ENCODE measurements around the gene AGMAT.

AGMAT gene, protein sequence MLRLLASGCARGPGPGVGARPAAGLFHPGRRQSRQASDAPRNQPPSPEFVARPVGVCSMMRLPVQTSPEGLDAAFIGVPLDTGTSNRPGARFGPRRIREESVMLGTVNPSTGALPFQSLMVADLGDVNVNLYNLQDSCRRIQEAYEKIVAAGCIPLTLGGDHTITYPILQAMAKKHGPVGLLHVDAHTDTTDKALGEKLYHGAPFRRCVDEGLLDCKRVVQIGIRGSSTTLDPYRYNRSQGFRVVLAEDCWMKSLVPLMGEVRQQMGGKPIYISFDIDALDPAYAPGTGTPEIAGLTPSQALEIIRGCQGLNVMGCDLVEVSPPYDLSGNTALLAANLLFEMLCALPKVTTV

DNA sequence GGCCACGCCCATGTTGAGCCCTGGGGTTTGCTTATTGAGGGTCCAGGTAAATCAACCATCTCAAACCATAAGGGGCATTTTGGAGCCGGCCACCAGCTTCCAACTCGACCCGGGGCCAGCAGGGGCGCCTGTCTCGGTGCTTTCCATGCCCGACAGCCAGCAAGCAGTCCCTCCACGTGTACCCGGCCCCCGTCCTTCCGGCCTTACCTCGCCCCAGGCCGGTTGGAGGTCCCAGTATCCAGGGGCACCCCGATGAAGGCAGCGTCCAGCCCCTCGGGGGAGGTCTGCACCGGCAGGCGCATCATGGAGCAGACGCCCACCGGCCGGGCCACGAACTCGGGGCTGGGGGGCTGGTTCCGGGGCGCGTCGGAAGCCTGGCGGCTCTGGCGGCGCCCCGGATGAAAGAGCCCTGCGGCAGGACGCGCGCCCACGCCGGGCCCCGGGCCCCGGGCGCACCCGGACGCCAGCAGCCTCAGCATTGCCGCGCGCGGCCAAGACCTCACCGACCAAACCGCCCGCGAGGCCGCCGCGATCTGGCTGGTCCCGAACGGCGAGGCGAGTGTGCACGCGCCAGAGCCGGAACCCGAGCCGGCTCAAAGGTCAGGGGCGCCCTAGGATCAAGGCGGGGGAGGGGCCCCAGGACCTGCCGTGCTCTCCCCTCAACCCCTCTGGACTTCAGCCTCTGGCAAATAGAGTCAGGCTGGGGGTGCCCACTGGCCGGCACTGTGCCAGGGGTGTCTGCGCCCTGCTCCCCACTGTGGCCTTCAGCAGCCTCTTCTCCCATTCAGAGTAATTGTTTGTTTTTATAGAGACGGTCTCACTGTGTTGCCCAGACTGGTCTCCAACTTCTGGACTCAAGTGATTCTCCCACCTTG is at the start of gene AGMAT:
Gene AGMAT (minus strand): TSS at position 563 of the 875 bp plus-strand sequence. CDS start 84 bp downstream, at position 479.
- peak; percentile 31 for DNase-seq (ENCODE audit: low read depth)

DNA sequence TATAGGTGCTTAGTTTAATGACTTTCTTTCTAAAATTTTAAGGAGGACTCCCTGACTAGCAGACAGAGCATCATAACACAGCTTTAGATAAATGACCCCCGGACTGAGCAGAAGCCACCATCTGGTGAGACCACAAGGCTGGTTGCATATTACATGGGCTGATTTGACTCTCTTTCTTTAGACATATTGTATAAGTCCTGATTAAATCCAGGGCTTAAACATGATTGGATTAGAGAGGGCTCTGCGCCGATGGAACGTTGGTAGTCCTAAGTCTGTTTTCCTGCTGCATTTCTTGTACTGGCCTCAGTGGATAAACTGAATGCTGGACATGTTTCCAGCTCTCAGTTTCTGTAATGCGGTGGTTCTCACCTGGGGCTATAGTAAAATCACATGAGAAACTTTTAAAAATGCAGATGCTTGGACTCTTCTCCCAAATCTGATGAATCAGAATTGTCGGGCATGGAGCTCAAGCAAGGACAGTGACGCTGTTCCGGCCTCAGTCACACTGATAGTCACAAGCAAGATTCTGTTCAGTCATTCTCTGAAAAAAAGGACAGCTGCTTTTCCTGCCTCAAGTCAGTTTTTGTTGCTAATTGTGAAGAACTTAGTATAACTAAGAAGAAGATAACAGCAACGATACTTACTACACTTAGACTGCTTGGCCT is 49.0 kb upstream of the AGMAT start:
- DNase-seq (ENCODE audit: low read depth), result no peak

DNA sequence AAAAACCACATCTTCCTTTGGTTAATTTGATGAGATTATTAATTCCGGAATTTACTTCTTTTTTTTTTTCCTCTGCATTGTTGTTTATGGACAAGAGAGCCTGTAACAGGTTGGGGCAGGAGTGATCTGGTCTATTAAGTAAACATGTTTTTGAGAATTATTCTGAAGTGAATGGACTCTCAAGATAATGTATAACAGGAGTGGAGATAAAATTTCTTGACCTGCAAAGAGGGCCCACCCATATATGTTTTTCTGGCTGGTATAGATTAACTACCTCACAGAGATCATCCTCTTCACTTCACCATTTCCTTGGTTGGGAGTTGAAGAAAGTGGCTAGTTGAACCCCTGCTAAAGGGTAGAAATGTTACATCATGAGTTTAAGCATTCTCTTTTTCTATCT is 43.2 kb upstream of the AGMAT start:
- DNase-seq (ENCODE audit: low read depth), result no peak

DNA sequence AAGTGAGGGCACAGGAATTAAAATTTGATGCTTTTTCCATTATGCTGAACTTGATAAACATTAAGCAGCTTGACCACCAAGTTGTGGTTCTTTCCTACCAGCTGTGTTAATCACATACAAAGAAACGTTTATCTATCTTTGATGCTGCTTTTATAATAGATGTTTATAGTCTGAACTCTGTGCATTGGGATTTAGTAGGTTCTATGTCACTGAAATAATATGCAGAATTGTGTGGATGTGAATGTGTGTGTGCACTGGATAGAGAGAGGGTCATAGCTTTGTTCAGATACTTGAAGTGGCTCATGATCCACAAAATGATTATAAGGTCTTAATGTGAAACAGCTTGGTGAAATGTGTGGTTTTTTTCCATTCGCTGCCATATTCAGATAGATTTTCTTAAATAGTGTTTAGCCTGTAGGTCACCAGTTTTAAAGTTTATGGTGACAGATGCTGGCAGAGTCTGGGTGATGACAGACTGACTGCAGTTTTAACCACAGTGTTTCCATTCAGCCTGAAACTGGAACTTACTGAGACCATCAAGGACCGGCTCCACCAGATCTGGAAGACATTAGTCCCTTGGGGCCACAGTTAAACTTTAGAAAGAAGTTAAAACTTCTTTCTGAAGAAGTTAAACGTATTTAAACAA is 42.6 kb upstream of the AGMAT start:
- DNase-seq (ENCODE audit: low read depth), result no peak

DNA sequence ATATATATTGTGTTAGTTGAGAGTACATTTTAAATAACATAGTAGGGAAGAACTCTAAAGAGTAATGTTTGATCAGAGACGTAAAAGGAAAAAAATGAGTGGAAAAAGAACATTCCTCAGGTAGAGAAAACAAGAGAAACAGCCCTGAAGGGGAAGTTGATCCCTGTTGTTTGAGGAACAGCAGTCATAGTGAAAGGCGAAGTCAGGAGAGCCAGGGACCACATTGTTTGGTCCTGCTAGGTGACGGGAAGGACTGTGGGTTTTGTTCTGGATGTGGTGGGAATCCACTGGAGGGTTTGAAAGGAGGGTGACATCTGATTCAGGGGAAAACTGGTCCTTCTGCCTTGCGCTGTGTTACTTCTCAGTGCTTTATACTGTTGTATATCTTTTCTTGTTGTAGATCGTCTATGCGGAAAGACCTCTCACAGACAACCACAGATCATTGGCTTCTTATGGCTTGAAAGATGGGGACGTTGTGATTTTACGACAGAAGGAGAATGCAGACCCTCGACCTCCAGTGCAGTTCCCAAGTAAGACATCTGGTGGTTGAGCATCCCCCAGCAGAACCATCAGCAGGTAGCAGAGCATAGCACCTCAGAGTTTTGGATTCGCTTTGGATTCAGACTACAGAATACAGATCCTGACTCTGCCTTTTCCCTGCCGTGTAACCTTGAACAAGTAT is 41.6 kb upstream of the AGMAT start:
- DNase-seq (ENCODE audit: low read depth), result no peak

DNA sequence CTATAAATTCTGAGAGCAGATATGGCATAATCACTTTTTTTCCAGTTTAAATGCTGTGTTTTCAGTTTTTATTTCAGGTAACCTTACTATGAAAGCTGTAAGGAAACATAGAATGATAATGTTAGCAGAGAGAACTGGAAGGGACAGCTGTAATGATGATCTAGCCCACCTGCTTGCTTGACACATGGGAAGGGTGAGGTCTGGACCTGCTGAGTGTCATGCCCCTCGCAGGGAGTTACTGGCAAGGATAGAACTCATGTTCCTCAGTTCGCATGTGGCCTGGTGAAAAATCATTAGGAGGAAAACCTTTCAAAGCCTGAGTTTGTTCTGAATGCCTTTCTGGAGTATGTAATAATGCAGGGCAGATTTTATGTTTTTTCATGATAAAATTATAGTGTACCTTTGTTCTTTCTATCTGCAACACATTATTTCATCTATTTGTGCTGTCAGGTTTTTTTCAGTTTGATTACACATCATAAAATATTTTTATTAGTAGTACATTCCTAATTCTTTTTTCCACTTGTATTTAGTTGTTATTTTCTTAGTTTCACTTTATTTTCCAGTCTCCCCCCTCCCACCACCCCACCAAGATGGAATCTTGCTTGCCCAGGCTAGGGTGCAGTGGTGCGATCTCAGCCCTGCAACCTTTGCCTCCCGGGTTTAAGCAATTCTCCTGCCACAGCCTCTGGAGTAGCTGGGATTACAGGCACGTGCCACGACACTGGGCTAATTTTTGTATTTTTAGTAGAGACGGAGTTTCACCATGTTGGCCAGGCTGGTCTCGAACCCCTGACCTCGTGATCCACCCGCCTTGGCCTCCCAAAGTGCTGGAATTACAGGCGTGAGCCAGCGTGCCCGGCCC is 40.4 kb upstream of the AGMAT start:
- no peak for DNase-seq (ENCODE audit: low read depth)

DNA sequence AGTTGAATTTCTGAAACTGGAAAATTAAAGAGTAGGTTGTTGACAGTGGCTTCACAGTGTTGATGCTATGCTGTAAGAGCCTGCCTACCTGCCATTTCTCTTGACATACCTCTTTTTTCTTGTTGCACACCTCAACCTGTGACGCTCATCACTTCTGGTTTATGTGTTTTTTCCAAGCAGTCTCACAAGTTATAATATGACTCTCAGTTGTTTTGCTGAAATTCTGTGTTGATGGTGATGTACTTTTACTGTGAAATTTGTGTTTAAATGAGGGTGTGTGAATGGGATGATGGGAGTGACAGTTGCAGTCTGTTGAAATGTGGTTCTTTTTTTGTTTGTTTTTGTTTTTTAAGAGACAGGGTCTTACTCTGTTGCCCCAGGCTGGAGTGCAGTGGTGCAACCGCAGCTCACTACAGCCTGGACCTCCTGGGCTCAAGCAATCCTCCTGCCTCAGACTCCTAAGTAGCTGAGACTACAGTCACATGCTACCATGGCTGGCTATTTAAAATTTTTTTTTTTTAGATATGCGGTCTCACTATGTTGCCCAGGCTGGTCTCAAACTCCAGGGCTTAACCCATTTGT is 39.4 kb upstream of the AGMAT start:
- no peak for DNase-seq (ENCODE audit: low read depth)

DNA sequence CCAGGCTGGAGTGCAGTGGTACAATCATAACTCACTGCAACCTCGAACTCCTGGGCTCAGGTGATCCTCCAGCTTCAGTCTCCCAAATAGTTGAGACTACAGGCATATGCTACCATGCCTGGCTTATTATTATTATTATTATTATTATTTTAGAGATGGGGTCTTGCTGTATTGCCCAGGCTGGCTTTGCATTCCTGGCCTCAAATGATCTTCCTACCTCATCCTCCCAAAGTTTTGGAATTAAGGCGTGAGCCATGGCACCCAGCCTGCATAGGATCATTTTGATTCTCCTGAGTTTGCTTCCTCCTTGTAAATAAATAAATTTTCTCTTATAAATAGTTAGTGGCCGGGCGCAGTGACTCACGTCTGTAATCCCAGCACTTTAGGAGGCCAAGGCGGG is 38.6 kb upstream of the AGMAT start:
- no peak for DNase-seq (ENCODE audit: low read depth)

DNA sequence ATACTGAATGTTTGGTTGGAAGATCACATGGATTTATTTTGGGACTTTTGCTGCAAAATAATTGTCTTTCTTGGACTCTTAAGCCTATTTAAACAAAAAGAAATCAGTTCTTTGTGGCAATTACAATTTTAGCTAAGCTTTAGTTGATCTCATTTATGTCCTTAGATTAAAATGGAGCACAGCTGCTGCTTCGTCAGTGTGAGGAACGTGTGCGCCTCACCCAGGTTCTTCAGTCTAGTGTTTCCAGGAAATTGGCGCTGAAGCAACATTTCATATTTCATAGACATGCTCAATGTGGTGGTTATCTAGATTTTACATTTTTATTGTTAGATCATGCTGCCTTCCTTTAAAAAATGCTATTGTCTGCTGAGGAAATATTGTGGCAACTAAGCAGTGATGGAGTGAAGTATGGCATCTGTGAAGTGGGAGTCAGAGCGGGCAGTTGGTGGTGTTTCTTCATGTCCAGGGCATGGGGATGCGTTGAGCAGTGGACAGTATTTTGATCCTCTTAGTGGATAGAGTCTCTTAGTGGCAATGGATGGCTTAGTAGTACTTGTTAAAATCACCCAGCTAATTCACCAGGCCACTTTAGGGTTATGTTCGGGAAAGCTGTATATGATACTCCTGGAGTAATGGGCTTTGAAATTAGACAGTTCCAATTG is 38.0 kb upstream of the AGMAT start:
- no peak for DNase-seq (ENCODE audit: low read depth)

DNA sequence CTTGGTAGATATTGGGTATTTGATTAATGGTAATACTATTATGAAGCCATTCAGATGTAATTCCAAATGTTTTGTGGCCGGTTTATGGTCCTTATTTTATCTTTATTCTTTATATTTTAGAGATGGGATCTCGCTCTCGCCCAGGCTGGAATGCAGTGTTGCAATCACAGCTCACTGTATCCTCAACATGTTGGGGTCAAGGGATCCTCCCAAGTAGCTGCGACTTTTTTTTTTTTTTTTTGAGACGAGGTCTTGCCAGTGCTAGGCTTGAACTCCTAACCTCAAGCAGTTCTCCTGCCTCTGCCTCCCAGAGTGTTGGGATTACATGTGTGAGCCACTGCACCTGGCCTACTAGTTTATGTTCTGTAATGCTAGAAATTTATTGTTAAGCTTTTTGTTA is 37.1 kb upstream of the AGMAT start:
- DNase-seq (ENCODE audit: low read depth), result peak; percentile 51

DNA sequence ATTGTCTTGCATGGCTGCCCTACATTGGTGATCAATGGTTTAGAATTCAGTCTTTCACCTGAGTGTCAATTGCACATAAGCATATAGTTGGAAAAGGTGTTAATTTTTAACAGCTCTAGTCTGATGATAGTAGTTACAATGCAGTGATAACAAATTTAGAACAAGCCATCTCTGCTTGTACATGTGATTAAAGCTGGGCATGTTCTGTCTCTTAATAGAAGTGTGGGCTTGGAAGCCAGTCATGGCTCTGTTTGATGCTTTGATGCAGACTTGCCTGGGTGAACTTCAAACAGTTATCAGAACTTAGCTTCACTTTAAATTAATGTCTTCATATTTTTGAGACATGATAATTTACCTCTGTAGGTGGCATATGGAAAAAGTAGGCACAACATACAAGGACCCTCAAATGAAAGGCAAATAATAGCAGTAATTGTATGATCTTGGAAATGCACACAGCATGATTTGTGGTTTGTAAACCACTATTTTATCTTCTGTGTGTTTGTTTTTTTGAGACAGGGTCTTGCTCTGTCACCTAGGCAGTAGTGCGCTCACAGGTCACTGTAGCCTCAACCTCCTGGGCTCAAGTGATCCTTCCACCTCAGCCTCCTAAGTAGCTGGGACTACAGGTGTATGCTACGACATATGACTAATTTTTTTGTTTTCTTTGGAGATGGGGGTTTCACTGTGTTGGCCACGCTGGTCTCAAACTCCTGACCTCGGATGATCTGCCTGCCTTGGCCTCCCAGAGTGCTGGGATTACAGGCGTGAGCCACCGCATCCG is 36.2 kb upstream of the AGMAT start:
- DNase-seq (ENCODE audit: low read depth), result no peak

DNA sequence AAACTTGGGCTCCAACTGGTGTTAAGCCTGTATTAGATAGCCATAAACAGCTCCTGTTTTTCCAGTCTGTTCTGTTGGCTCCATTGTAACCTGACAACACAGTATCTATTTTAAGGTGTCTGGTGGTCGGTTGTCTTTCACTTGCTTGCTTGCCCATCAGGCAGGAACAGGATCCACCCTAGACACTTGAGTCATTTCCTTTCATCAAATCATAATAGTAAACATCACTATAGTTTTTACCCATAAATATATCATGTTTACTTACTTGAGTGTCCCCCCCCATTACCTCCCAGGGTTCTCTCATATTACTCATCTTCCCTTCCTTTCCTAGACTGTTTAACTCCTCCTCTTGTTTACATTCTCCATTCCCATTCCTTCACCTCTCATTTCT is 35.3 kb upstream of the AGMAT start:
- DNase-seq (ENCODE audit: low read depth), result peak; percentile 83

DNA sequence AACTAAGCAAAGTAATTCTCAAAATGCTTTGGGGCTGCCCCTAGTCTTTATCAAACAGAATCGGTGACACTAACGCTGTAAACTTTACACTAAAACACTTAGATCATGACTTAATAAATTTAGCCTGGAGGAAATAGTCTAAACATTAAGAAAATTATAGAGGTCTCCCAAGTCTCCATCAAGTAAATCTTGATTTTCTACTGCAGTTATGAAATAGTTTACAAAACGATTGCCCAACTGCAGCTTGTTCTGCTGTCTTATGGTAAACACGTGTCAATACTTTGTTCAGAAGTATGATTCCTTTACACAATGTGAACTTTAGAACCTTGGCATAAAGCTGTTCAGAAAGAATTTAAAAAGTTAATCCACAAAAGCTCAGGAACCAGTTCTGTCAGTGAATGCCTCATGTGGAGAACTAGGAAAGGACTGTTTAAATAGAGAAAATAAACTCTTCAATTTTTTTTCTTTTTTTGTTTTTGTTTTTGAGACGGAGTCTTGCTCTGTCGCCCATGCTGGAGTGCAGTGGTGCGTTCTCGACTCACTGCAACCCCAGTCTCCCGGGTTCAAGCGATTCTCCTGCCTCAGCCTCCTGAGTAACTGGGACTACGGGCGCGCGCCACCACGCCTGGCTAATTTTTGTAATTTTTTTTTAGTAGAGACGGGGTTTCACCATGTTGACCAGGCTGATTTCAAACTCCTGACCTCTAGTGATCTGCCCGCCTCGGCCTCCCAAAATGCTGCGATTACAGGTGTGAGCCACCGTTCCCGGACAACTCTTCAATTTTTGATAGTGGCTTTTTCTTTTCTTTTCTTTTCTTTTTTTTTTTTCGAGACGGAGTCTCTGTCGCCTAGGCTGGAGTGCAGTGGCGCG is 34.0 kb upstream of the AGMAT start:
- DNase-seq (ENCODE audit: low read depth), result peak; percentile 92

DNA sequence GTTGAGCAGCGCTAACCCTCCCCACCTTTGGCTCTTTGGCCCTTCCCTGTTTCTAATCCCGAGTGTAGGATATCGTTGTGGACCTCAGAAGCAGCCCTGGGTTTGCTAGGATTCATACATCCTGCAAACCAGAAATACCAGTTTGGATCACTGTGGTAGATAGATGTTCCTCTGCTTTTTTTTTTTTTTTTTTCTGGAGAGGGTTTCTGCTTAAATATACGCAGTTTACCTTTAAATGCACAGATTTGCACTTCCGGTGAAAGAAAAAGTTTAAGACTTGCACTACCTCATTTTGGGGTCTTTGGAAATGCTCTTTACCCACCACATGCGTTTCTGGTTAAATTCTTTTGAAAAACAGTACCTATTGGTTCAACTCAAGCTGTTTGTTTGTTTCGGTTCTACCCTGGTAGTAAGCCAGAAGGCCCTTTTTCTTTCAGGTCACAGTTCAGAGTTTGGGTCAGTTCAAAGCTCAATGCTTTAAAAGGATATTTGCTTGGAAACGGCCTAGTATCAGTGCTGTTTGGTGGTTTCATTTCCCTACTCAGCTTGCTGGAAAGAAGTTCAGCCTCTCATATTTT is 33.3 kb upstream of the AGMAT start:
- peak; percentile 36 for DNase-seq (ENCODE audit: low read depth)

DNA sequence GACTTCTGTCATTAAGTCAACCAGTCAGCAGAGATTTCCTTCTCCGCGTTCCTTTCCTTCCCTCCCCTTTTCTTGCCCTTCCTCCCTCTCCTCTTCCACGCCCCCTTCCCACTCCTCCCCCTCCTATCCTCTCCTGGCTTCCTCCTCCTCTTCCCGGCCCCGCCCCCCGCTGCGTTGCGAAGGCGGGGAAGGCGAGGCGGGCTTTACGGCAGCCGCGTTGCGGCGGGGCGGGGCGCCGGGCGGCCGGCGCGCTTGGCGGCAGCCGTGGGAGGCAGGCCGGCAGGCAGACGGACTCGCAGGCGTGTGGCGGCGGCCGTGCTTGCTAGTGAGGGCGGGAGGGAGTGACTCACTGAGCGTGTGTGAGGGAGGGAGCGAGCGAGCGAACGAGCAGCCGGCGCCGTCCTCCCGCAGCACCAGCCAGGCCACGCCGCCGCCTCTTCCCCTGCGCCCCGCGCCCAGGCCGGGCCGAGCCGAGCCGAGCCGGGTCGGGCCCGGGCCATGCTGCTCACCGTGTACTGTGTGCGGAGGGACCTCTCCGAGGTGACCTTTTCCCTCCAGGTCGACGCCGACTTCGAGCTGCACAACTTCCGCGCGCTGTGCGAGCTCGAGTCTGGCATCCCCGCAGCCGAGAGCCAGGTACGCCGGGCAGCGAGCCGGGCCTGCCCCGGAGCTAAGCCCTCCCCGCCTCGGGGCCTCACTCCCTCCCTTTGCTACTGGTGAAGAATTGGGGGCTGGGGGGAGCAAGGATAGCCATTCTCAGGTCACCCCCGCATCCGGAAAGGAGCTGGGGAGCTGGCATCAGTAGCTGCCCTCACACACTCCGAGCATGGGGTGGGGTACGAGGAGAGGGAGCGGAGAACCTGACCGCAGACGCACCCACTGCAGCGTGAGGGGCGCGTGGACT is 32.6 kb upstream of the AGMAT start, which contains the start of gene DDI2:
Gene DDI2 (plus strand): TSS at position 286 of the 904 bp plus-strand sequence. CDS start 213 bp downstream, at position 499.
- peak; percentile 97 for DNase-seq (ENCODE audit: low read depth)

All from amniotic epithelial cell (primary cell).